PFSK-1 (cell line): ENCODE measurements around the gene NPAS1.

ENCODE experiments used
- FOXP2 ChIP-seq: optimal IDR thresholded peaks from 2 replicates; pipeline ENCODE3; 2011; ENCODE audit warnings: borderline replicate concordance, control low read depth, inconsistent platforms; ENCODE audit not compliant: insufficient read depth; ENCODE audit errors: extremely low read length, extremely low read depth
- POLR2AphosphoS5 ChIP-seq: IDR thresholded peaks from 2 replicates; pipeline ENCODE4 v1.6.1; 2012; ENCODE audit warnings: low read depth, mild to moderate bottlenecking, control low read depth, low read length, moderate library complexity
- REST ChIP-seq, 2 experiments: IDR thresholded peaks; 2 replicates each; pipeline versions ENCODE4 v1.6.1 to v1.8.0; 2011 to 2012; ENCODE audit warnings: low read depth in 2 of 2, low read length in 2 of 2, control low read depth in 1 of 2, inconsistent platforms in 1 of 2, mild to moderate bottlenecking in 1 of 2, moderate library complexity in 1 of 2; ENCODE audit not compliant: insufficient read depth in 1 of 2
- SIN3A ChIP-seq: IDR thresholded peaks from 2 replicates; pipeline ENCODE4 v1.6.1; 2012; ENCODE audit warnings: mild to moderate bottlenecking, low read length, moderate library complexity, borderline replicate concordance; ENCODE audit not compliant: insufficient read depth
- TAF1 ChIP-seq: IDR thresholded peaks from 2 replicates; pipeline ENCODE4 v1.6.1; 2012; ENCODE audit warnings: low read length, control low read depth, borderline replicate concordance; ENCODE audit not compliant: insufficient read depth

DNA sequence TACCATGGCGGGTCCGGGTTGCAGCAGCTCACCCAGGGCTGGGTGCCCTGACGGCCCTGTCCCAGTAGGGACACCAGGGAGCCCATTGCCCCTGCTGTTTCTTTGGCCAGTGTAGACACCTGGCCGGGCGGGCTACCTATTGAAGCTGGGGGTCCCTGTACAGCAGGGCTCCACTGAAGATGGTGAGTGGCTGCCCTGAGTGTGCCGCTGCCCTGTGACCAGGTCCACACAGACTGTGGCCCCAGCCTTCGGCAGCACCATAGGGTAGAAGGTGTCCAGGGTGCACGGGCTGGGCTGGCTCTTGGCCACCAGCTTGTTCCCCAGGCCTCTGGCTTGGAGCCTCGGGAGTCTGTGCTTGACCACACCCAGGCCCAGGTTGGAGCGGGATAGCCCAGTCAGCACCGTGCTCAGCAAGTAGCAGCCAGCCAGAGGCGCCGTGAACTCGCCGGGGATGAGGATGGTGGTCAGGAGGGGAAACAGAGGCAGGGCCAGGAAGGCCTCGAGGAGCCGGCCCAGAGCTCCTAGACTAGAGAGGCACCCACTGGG lies 25.4 kb upstream of the NPAS1 start:
- TF ChIP-seq POLR2AphosphoS5 (no peak), TAF1 (no peak), REST (IDR thresholded peaks at IDR 0.05; ENCODE audit: insufficient read depth in 1 of 2, low read depth in 2 of 2, low read length in 2 of 2) (no peak), SIN3A (no peak), FOXP2 (no peak)
